GM23338 (cell line): Measurements from ENCODE around the gene TGFB3. TPM values are rescaled to one million over a fixed set of nuclear protein-coding genes. Genes with fewer than 3 reads are reported as not detected.

Source experiments
- ATAC-seq: fragments of 200-7000 bp; cut with Tn5 transposase; 3 replicates; pipeline ENCODE4 v1.9.1; 2020
- DNase-seq: peaks from one replicate; pipeline ENCODE4 v3.0.0-alpha.2; 2015; ENCODE audit warnings: low spot score
- H2AFZ ChIP-seq: fragments of 200-600 bp; sonication (generic); 2 replicates; pipeline ENCODE4 v1.8.0; 2016; ENCODE audit warnings: antibody characterized with exemption, mild to moderate bottlenecking, moderate library complexity
- H3F3A ChIP-seq: fragments of 200-600 bp; sonication (generic); replicated peaks from 2 replicates; pipeline ENCODE4 v1.8.0; 2017; ENCODE audit warnings: antibody characterized with exemption, mixed run types, low read depth
- H3K27ac ChIP-seq: fragments of 200-600 bp; sonication (generic); 2 replicates; pipeline ENCODE4 v1.6.1; 2016; ENCODE audit warnings: low read depth
- H3K27me3 ChIP-seq: fragments of 200-600 bp; sonication (generic); 2 replicates; pipeline ENCODE4 v1.8.0; 2016; ENCODE audit warnings: mild to moderate bottlenecking, mixed run types, moderate library complexity; ENCODE audit not compliant: insufficient read depth
- H3K36me3 ChIP-seq: fragments of 200-600 bp; sonication (generic); 2 replicates; pipeline ENCODE4 v1.8.0; 2016; ENCODE audit warnings: mild to moderate bottlenecking; ENCODE audit not compliant: insufficient read depth
- H3K4me1 ChIP-seq: fragments of 200-600 bp; sonication (generic); 2 replicates; pipeline ENCODE4 v1.8.0; 2016; ENCODE audit warnings: mild to moderate bottlenecking, moderate library complexity; ENCODE audit not compliant: insufficient read depth
- H3K4me2 ChIP-seq: fragments of 200-600 bp; sonication (generic); 2 replicates; pipeline ENCODE4 v1.7.1; 2017; ENCODE audit warnings: mixed run types
- H3K4me3 ChIP-seq: fragments of 200-600 bp; sonication (generic); 2 replicates; pipeline ENCODE4 v1.6.1; 2016; ENCODE audit warnings: mixed run types
- H3K79me2 ChIP-seq: fragments of 200-600 bp; sonication (generic); replicated peaks from 2 replicates; pipeline ENCODE4 v1.8.0; 2017; ENCODE audit warnings: mild to moderate bottlenecking; ENCODE audit not compliant: insufficient read depth
- H3K9me2 ChIP-seq: fragments of 200-600 bp; sonication (generic); 2 replicates; pipeline ENCODE4 v1.8.0; 2017; ENCODE audit not compliant: insufficient read depth
- H4K20me1 ChIP-seq: fragments of 200-600 bp; sonication (generic); replicated peaks from 2 replicates; pipeline ENCODE4 v1.8.0; 2017; ENCODE audit warnings: mild to moderate bottlenecking; ENCODE audit not compliant: insufficient read depth
- H3K27ac Mint-ChIP-seq: 2 replicates; pipeline ENCODE4 v1.8.0; 2020; ENCODE audit warnings: inconsistent platforms, mild to moderate bottlenecking, moderate library complexity, mixed read lengths
- H3K27me3 Mint-ChIP-seq: 3 replicates; pipeline ENCODE4 v1.8.0; 2022; ENCODE audit warnings: low read depth, mild to moderate bottlenecking, moderate library complexity, mixed read lengths, inconsistent platforms; ENCODE audit not compliant: insufficient read depth, poor library complexity
- H3K36me3 Mint-ChIP-seq: 3 replicates; pipeline ENCODE4 v1.8.0; 2021; ENCODE audit warnings: low read depth, mild to moderate bottlenecking, inconsistent platforms, moderate library complexity, mixed read lengths
- H3K4me1 Mint-ChIP-seq: 3 replicates; pipeline ENCODE4 v1.8.0; 2020; ENCODE audit warnings: mild to moderate bottlenecking, inconsistent platforms, mixed read lengths
- H3K4me3 Mint-ChIP-seq: 3 replicates; pipeline ENCODE4 v1.8.0; 2021; ENCODE audit warnings: moderate library complexity, mild to moderate bottlenecking, inconsistent platforms, mixed read lengths
- H3K9me3 Mint-ChIP-seq: 3 replicates; pipeline ENCODE4 v1.8.0; 2020; ENCODE audit warnings: moderate library complexity, mild to moderate bottlenecking, inconsistent platforms, mixed read lengths
- ETS1 ChIP-seq: IDR thresholded peaks from 2 replicates; pipeline ENCODE4 v1.6.1; 2016; ENCODE audit warnings: antibody characterized with exemption
- EZH2 ChIP-seq: fragments of 200-600 bp; sonication (generic); IDR thresholded peaks from one replicate; pipeline ENCODE4 v1.8.0; 2017; ENCODE audit warnings: antibody characterized with exemption, mild to moderate bottlenecking, low read depth; ENCODE audit not compliant: unreplicated experiment
- EZH2phosphoT487 ChIP-seq: fragments of 200-600 bp; sonication (generic); IDR thresholded peaks from one replicate; pipeline ENCODE4 v1.8.1; 2018; ENCODE audit warnings: antibody characterized with exemption; ENCODE audit not compliant: unreplicated experiment
- NANOG ChIP-seq: IDR thresholded peaks from 2 replicates; pipeline ENCODE4 v1.6.1; 2016; ENCODE audit warnings: antibody characterized with exemption, borderline replicate concordance
- POLR2AphosphoS5 ChIP-seq: IDR thresholded peaks from 2 replicates; pipeline ENCODE4 v1.6.1; 2016; ENCODE audit warnings: antibody characterized with exemption, low read depth
- ZNF114 ChIP-seq: fragments of 250-450 bp; sonication (Bioruptor Pico); IDR thresholded peaks from 2 replicates; pipeline ENCODE4 v1.5.0; 2020; ENCODE audit warnings: mild to moderate bottlenecking, moderate library complexity
- polyA plus RNA-seq: library from polyadenylated mRNA; unstranded; fragments of >200 nt; fragmentation: Nextera tagmentation; extraction: Ambion mirVana; gene quantifications from 2 replicates; pipeline ENCODE4 v1.2.1, GENCODE V29; 2016
- total RNA-seq: library from RNA; depleted of rRNA; stranded (reverse); fragments of >200 nt; shearing (Covaris generic); gene quantifications from 2 replicates; pipeline ENCODE4 v1.2.3, GENCODE V29; 2014
- TF ChIP-seq, protein P1 (sequence below): fragments of 250-450 bp; sonication (Bioruptor Pico); IDR thresholded peaks from 2 replicates; pipeline ENCODE4 v1.5.0; 2020; ENCODE audit warnings: mild to moderate bottlenecking, moderate library complexity
- TF ChIP-seq, protein P2 (sequence below), 2 experiments: fragments of 200-600 bp in 1 of 2; sonication (generic) in 1 of 2; conservative IDR thresholded peaks; 2 replicates each; pipeline versions ENCODE4 v1.5.1 to v1.6.1; 2016 to 2017; ENCODE audit warnings: antibody characterized with exemption in 2 of 2, low read depth in 2 of 2, mild to moderate bottlenecking in 2 of 2, moderate library complexity in 1 of 2

TGFB3 gene
- total and polyA plus RNA-seq, 2 experiments from 2014 or later = 0.17 to 0.87 TPM

DNA sequence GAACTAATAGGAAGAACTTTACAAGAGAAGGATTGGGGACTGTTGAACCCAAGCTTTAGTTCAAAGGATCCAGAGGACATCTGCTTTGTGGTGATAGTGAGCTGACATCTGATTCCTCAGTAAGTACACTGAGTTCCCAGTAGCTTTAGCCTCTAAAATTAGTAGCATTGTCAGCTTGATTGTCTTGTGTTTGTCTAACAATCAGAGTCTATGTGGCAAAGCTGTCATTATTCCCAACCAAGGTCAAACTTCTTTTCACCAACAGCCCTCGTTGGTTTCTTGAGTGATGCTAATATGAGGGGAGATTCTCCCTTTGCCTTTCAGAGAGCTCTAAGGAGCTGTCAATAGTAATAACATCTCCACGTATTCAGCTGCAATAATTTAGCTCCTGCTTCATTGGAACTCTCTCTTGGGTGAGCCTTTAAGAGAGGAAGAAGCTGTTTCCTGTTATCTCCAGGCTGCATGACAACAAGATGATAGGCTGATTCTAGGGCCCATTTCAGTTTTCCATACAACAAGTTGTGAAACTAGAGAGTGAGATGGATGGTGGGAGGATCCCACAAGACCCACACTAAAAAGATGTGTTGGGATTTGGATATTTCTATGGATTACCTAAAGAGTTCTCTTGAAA lies 46.7 kb downstream of the TGFB3 start (continued):
- TF ChIP-seq, protein P1, sequence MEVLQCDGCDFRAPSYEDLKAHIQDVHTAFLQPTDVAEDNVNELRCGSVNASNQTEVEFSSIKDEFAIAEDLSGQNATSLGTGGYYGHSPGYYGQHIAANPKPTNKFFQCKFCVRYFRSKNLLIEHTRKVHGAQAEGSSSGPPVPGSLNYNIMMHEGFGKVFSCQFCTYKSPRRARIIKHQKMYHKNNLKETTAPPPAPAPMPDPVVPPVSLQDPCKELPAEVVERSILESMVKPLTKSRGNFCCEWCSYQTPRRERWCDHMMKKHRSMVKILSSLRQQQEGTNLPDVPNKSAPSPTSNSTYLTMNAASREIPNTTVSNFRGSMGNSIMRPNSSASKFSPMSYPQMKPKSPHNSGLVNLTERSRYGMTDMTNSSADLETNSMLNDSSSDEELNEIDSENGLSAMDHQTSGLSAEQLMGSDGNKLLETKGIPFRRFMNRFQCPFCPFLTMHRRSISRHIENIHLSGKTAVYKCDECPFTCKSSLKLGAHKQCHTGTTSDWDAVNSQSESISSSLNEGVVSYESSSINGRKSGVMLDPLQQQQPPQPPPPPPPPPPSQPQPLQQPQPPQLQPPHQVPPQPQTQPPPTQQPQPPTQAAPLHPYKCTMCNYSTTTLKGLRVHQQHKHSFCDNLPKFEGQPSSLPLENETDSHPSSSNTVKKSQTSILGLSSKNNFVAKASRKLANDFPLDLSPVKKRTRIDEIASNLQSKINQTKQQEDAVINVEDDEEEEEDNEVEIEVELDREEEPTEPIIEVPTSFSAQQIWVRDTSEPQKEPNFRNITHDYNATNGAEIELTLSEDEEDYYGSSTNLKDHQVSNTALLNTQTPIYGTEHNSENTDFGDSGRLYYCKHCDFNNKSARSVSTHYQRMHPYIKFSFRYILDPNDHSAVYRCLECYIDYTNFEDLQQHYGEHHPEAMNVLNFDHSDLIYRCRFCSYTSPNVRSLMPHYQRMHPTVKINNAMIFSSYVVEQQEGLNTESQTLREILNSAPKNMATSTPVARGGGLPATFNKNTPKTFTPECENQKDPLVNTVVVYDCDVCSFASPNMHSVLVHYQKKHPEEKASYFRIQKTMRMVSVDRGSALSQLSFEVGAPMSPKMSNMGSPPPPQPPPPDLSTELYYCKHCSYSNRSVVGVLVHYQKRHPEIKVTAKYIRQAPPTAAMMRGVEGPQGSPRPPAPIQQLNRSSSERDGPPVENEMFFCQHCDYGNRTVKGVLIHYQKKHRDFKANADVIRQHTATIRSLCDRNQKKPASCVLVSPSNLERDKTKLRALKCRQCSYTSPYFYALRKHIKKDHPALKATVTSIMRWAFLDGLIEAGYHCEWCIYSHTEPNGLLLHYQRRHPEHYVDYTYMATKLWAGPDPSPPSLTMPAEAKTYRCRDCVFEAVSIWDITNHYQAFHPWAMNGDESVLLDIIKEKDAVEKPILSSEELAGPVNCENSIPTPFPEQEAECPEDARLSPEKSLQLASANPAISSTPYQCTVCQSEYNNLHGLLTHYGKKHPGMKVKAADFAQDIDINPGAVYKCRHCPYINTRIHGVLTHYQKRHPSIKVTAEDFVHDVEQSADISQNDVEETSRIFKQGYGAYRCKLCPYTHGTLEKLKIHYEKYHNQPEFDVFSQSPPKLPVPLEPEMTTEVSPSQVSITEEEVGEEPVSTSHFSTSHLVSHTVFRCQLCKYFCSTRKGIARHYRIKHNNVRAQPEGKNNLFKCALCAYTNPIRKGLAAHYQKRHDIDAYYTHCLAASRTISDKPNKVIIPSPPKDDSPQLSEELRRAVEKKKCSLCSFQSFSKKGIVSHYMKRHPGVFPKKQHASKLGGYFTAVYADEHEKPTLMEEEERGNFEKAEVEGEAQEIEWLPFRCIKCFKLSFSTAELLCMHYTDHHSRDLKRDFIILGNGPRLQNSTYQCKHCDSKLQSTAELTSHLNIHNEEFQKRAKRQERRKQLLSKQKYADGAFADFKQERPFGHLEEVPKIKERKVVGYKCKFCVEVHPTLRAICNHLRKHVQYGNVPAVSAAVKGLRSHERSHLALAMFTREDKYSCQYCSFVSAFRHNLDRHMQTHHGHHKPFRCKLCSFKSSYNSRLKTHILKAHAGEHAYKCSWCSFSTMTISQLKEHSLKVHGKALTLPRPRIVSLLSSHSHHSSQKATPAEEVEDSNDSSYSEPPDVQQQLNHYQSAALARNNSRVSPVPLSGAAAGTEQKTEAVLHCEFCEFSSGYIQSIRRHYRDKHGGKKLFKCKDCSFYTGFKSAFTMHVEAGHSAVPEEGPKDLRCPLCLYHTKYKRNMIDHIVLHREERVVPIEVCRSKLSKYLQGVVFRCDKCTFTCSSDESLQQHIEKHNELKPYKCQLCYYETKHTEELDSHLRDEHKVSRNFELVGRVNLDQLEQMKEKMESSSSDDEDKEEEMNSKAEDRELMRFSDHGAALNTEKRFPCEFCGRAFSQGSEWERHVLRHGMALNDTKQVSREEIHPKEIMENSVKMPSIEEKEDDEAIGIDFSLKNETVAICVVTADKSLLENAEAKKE (CRISPR knock-in tag) = no peak
- no peak for TF ChIP-seq POLR2AphosphoS5

DNA sequence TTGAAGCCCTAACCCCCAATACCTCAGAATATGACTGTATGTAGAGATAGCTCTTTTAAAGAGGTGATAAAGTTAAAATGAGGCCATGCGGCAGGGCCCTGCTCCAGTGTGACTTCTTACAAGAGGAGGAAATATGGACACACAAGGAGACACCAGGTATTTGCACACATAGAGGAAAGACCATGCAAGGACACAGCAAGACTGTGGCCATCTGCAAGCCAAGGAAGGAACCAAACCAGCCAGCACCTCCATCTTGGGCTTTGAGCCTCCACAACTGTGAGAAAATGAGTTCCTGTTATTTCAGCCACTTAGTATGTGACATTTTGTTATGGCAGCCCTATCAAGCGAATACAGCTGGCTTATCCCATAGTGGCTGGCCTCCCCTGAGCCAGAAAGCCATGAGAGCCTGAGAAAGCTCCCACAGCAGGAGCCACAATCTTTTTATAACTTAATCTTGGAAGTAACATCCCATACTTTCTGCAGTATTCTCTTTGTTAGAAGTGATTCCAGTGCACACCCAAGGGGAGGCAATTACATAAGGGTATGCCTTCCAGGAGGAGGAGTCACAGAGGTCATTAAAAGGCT lies 48.0 kb downstream of the TGFB3 start:
- no peaks in the 10 kb centered on the region for H3K4me1 ChIP-seq
- H3K79me2 ChIP-seq = no peaks in the 10 kb centered on the region
- Mint-ChIP-seq H3K27ac (no peak overlapping the region), H3K4me3 (no peak overlapping the region), H3K9me3 (no peaks in the 10 kb centered on the region), H3K36me3 (no peaks in the 10 kb centered on the region), H3K4me1 (peaks cover 4% of the 10 kb centered on the region; the same call in 2 of the 3 replicates), H3K27me3 (no peaks in the 10 kb centered on the region)
- H3K4me2 ChIP-seq = no peak overlapping the region
- no peaks in the 10 kb centered on the region for H3K9me2 ChIP-seq
- DNase-seq = no peak
- H3K4me3 ChIP-seq = no peak overlapping the region
- no peak overlapping the region for H3K27ac ChIP-seq
- no peaks in the 10 kb centered on the region for H3K36me3 ChIP-seq
- no peaks in the 10 kb centered on the region for H4K20me1 ChIP-seq
- no peaks in the 10 kb centered on the region for H3F3A ChIP-seq
- H2AFZ ChIP-seq = no peak overlapping the region
- no peaks in the 10 kb centered on the region for H3K27me3 ChIP-seq
- ATAC-seq = no peak
- TF ChIP-seq EZH2 (no peak), EZH2phosphoT487 (no peak), ZNF114 (no peak), ETS1 (no peak), NANOG (no peak)
- TF ChIP-seq, protein P2, sequence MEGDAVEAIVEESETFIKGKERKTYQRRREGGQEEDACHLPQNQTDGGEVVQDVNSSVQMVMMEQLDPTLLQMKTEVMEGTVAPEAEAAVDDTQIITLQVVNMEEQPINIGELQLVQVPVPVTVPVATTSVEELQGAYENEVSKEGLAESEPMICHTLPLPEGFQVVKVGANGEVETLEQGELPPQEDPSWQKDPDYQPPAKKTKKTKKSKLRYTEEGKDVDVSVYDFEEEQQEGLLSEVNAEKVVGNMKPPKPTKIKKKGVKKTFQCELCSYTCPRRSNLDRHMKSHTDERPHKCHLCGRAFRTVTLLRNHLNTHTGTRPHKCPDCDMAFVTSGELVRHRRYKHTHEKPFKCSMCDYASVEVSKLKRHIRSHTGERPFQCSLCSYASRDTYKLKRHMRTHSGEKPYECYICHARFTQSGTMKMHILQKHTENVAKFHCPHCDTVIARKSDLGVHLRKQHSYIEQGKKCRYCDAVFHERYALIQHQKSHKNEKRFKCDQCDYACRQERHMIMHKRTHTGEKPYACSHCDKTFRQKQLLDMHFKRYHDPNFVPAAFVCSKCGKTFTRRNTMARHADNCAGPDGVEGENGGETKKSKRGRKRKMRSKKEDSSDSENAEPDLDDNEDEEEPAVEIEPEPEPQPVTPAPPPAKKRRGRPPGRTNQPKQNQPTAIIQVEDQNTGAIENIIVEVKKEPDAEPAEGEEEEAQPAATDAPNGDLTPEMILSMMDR (conservative IDR thresholded peaks at IDR 0.05; ENCODE audit: low read depth in 2 of 2) = no peak
